NCI-H1417 (cell line): ENCODE data around the gene RASSF4.

ENCODE experiments used
- DNase-seq, 3 experiments: peaks; one replicate each; lab custom pipeline; 2025; lab: John Stamatoyannopoulos, UW

The RASSF4 gene

GRCh38 chr10:44963772-44964633 lies 4.4 kb downstream of the RASSF4 start:
- peak in 1 of 3 experiments; percentile 56 for DNase-seq

GRCh38 chr10:44965104-44965503 lies 5.5 kb downstream of the RASSF4 start:
- DNase-seq = no peak

- DNase-seq = peak in 1 of 3 experiments; percentile 66
Observed at GRCh38 chr10:44965651-44966097, 6.1 kb downstream of the RASSF4 start.

- DNase-seq = no peak
Observed at GRCh38 chr10:44966129-44966815, 6.7 kb downstream of the RASSF4 start.

- DNase-seq = no peak
Observed at GRCh38 chr10:44966816-44967509, 7.4 kb downstream of the RASSF4 start.

- no peak for DNase-seq
Observed at GRCh38 chr10:44967616-44968015, 8.0 kb downstream of the RASSF4 start.

GRCh38 chr10:44968091-44968490 lies 8.5 kb downstream of the RASSF4 start:
- no peak for DNase-seq

- no peak for DNase-seq
Observed at GRCh38 chr10:44968500-44969400, 9.1 kb downstream of the RASSF4 start.

- no peak for DNase-seq
Observed at GRCh38 chr10:44969854-44970253, 10.3 kb downstream of the RASSF4 start.

GRCh38 chr10:44970812-44971395 lies 11.3 kb downstream of the RASSF4 start:
- no peak for DNase-seq

- DNase-seq = no peak
Observed at GRCh38 chr10:44971434-44971833, 11.8 kb downstream of the RASSF4 start.

GRCh38 chr10:44971935-44972757 lies 12.5 kb downstream of the RASSF4 start:
- DNase-seq = no peak

- no peak for DNase-seq
Observed at GRCh38 chr10:44972874-44973306, 13.3 kb downstream of the RASSF4 start.

GRCh38 chr10:44973323-44974081 lies 13.9 kb downstream of the RASSF4 start:
- DNase-seq = peak in 2 of 3 experiments; percentile 14 to 56

GRCh38 chr10:44974082-44974627 lies 14.6 kb downstream of the RASSF4 start:
- no peak for DNase-seq

- peak; percentile 22 to 70 (median 64) for DNase-seq
Observed at GRCh38 chr10:44974628-44975430, 15.2 kb downstream of the RASSF4 start.

GRCh38 chr10:44975431-44976331 lies 16.1 kb downstream of the RASSF4 start:
- peak; percentile 12 to 69 (median 40) for DNase-seq
